Psoas muscle (tissue), 8 donors: ENCODE results near the gene SPATA25. TPM values are rescaled to one million over a fixed set of nuclear protein-coding genes. Genes with fewer than 3 reads are reported as not detected.

Source experiments
- ATAC-seq, 4 donors: fragments of 200-7000 bp; cut with Tn5 transposase; one replicate each; pipeline ENCODE4 v1.9.1; 2020; ENCODE audit warnings: moderate library complexity in 3 of 4, mild to moderate bottlenecking in 2 of 4
- DNase-seq, 2 donors: peaks; one replicate each; pipeline ENCODE4 v3.0.0-alpha.2; 2020
- H3K27ac ChIP-seq: fragments of 200-600 bp; one replicate; pipeline ENCODE4 v1.8.0; 2022
- H3K27me3 ChIP-seq, 3 donors: fragments of 200-600 bp in 1 of 3; one replicate each; pipeline versions ENCODE4 v1.6.1 to v1.8.0; 2013 to 2022; ENCODE audit warnings: low read length in 2 of 3, mild to moderate bottlenecking in 2 of 3, moderate library complexity in 1 of 3; ENCODE audit not compliant: insufficient read depth in 3 of 3
- H3K36me3 ChIP-seq, 2 donors: fragments of 200-600 bp in 1 of 2; one replicate each; pipeline versions ENCODE4 v1.6.1 to v1.8.0; 2013 to 2022; ENCODE audit warnings: low read depth in 1 of 2, mild to moderate bottlenecking in 1 of 2, moderate library complexity in 1 of 2; ENCODE audit not compliant: insufficient read depth in 1 of 2
- H3K4me1 ChIP-seq: fragments of 200-600 bp; one replicate; pipeline ENCODE4 v1.8.0; 2022
- H3K4me3 ChIP-seq: fragments of 200-600 bp; one replicate; pipeline ENCODE4 v1.8.0; 2022; ENCODE audit warnings: mild to moderate bottlenecking
- H3K9me3 ChIP-seq: fragments of 200-600 bp; one replicate; pipeline ENCODE4 v1.8.0; 2022
- CTCF ChIP-seq: fragments of 200-600 bp; IDR thresholded peaks from one replicate; pipeline ENCODE4 v1.8.0; 2022; ENCODE audit warnings: antibody characterized with exemption
- WGBS, 3 donors: extraction: QIAGEN DNeasy Blood & Tissue Kit; methylation state at CpG; one replicate each; pipeline versions ENCODE4 v1.1.6 to v1.1.7; 2013; 5-methylcytosine and 5-hydroxymethylcytosine counted together
- intact Hi-C, 2 donors: fragments of 100-400 bp; cut with DNase I; formaldehyde crosslinking; loops; one replicate each; pipeline versions ENCODE4 v1.11.0 to v1.14.2; 2022
- polyA plus RNA-seq, 3 donors: library from polyadenylated mRNA; stranded (reverse); fragments of 200-250 nt; gene quantifications; one replicate each; pipeline ENCODE4 v1.2.3, GENCODE V29; 2013
- total RNA-seq, 4 donors: library from RNA; stranded (reverse); fragmentation: NEBNext Ultra II Directional in 2 of 4; extraction: Animal tissue kit (Norgen Biotek cat#: 25700) in 2 of 4; gene quantifications; one replicate each; pipeline versions ENCODE4 v1.2.1 to v1.2.4, GENCODE V29; 2021 to 2023
- donor health status: healthy with polysubstance abuse.
- donor health status: DM: no; HTN: no; CAD: no; lungs with moderate emphysema.
- donor health status: Bipolar disorder and iron deficiency.
- donor health status: healthy.
- donor health status: DM: yes; HTN: yes; CAD: no.
- donor health status: DM: no; HTN: no; CAD: no.
- donor health status: DM: no; HTN: no; CAD: no.
- donor health status: DM: yes; HTN: yes; CAD: no.

The SPATA25 gene
- total and polyA plus RNA-seq, 7 donors, result 1.0 to 2.7 (median 1.6) TPM

- no peaks in the 10 kb centered on the region for H3K9me3 ChIP-seq
- no peaks in the 10 kb centered on the region for H3K27me3 ChIP-seq
- H3K4me1 ChIP-seq, result peaks cover 14% of the 10 kb centered on the region
- DNase-seq, result no peak
- TF ChIP-seq CTCF, result no peak
- no peak overlapping the region for H3K4me3 ChIP-seq
- intact Hi-C loops, result no loop called here
- H3K27ac ChIP-seq, result no peak overlapping the region
- peak in 2 of 4 donors; percentile 10 to 15 for ATAC-seq
- H3K36me3 ChIP-seq, result no peaks in the 10 kb centered on the region
- 52 to 59% (median 55%) methylated on average over 9 of the region's 9 CpGs for WGBS, 3 donors
Measured at GRCh38 chr20:45925821-45926506, 38.5 kb upstream of the SPATA25 start.

- H3K36me3 ChIP-seq, result no peaks in the 10 kb centered on the region
- no peaks in the 10 kb centered on the region for H3K27me3 ChIP-seq
- WGBS, 3 donors, result 28 to 29% (median 29%) methylated on average over 21 of the region's 21 CpGs
- DNase-seq (peak in 1 of 2 donors; percentile 58), ATAC-seq (peak; percentile 50 to 74 (median 60))
- H3K4me3 ChIP-seq, result peak overlapping the region; percentile 16
- peaks cover 14% of the 10 kb centered on the region for H3K4me1 ChIP-seq
- intact Hi-C loops, result no loop called here
- no peaks in the 10 kb centered on the region for H3K9me3 ChIP-seq
- H3K27ac ChIP-seq, result peak overlapping the region; percentile 71
- TF ChIP-seq CTCF, result no peak
Measured at GRCh38 chr20:45924391-45925261, 37.2 kb upstream of the SPATA25 start.

GRCh38 chr20:45921337-45922189, 34.1 kb upstream of the SPATA25 start:
- DNase-seq, result no peak
- WGBS, 3 donors, result 90 to 92% (median 90%) methylated on average over 11 of the region's 11 CpGs
- H3K27ac ChIP-seq, result no peak overlapping the region
- no peak for TF ChIP-seq CTCF
- no peak for ATAC-seq
- no peaks in the 10 kb centered on the region for H3K9me3 ChIP-seq
- no peaks in the 10 kb centered on the region for H3K36me3 ChIP-seq
- intact Hi-C loops, result no loop called here
- H3K4me1 ChIP-seq, result peaks cover 14% of the 10 kb centered on the region
- H3K4me3 ChIP-seq, result no peak overlapping the region
- H3K27me3 ChIP-seq, result no peaks in the 10 kb centered on the region

GRCh38 chr20:45920462-45921336, 33.3 kb upstream of the SPATA25 start:
- Histone ChIP-seq H3K4me3 (no peak overlapping the region), H3K36me3 (no peaks in the 10 kb centered on the region), H3K27ac (peak overlapping the region; percentile 67), H3K27me3 (no peaks in the 10 kb centered on the region), H3K9me3 (no peaks in the 10 kb centered on the region), H3K4me1 (peaks cover 14% of the 10 kb centered on the region)
- no peak for TF ChIP-seq CTCF
- 65 to 68% (median 67%) methylated on average over 9 of the region's 9 CpGs for WGBS, 3 donors
- intact Hi-C loops, result no loop called here
- DNase-seq (no peak), ATAC-seq (no peak)
